A549 (cell line): Measurements from ENCODE around the gene PRMT5.

Experiments used
- CTCF ChIP-seq: fragments of >200 bp; sonication (Bioruptor Twin); formaldehyde crosslinking; IDR thresholded peaks from 3 replicates; pipeline ENCODE4 v1.5.1; 2016
- E2F6 ChIP-seq: IDR thresholded peaks from 2 replicates; pipeline ENCODE4 v1.6.1; 2012; ENCODE audit warnings: low read depth, borderline replicate concordance
- FOSL2 ChIP-seq, 2 experiments: fragments of 450-650 bp in 1 of 2; fragments of >200 bp in 1 of 2; sonication (Bioruptor Twin) in 1 of 2; formaldehyde crosslinking; IDR thresholded peaks; 2 replicates each; pipeline versions ENCODE4 v1.5.0 to v1.6.1; 2016 to 2020; ENCODE audit warnings: mild to moderate bottlenecking in 1 of 2, moderate library complexity in 1 of 2
- MAX ChIP-seq: IDR thresholded peaks from 2 replicates; pipeline ENCODE4 v1.6.1; 2012
- SMC3 ChIP-seq: fragments of >200 bp; sonication (Bioruptor Twin); formaldehyde crosslinking; IDR thresholded peaks from 3 replicates; pipeline ENCODE4 v1.6.1; 2018; ENCODE audit warnings: inconsistent platforms

DNA sequence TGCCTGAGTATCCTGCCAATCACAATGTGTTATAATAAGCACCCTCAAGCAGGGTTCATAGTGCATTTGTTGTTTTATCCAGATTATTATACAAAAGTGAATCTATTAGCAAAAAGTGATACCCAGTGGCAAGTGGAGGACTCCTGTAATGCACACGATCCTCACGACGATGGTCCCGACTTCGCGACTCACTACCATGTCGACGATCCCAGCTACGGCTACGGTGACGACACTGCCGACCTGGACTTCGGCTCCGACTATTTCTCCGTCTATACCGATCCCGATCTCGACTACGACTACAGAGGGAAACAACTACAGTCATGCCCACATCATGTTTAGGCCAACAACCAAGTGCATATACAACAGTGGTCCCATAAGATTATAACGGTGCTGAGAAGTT is 23.1 kb downstream of the PRMT5 start:
- TF ChIP-seq E2F6 = no peak
- TF ChIP-seq MAX = no peak
- TF ChIP-seq SMC3 = no peak
- TF ChIP-seq CTCF = no peak
- no peak for TF ChIP-seq FOSL2 (IDR thresholded peaks at IDR 0.05)
- no peak for TF ChIP-seq FOSL2 (CRISPR knock-in tag; IDR thresholded peaks at IDR 0.05)
